GM19238 (cell line): ENCODE data around the gene NKX2-3.

Source experiments
- DNase-seq: peaks from one replicate; pipeline ENCODE4 v3.0.0; 2011; ENCODE audit warnings: low spot score; ENCODE audit not compliant: insufficient read length

Gene NKX2-3

DNA sequence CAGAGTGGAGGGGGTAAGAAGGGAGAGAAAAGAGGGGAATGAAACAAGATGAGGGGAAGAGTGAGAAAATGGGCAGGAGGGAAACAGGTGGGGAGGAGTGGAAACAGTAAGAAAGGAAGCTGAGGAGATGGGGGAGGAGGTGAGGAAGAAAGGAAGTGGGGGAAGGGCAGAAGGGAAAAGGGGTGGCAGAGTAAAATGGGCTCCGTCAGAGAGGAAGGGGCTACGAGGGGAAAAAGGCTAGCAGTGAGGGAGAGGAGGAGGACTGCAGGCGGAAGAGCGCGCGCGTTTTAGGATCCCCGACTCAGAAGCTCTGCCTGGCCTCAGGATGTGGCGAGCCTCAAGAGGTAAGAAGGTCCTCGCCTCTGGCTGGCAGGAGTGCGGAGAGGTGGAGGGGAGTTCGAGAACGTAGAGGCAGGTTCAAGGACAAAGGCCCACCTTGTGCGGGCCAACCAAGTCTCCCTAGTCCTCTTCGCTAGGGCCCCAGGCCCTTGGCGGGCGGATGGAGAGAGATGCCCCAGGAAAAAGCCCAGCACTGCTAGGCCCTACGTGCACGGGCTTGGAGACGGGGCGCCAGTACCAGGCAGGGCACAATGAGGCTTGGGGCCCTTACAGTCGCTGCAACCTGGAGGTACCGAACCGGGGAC lies 5.8 kb upstream of the NKX2-3 start:
- DNase-seq, result no peak

DNA sequence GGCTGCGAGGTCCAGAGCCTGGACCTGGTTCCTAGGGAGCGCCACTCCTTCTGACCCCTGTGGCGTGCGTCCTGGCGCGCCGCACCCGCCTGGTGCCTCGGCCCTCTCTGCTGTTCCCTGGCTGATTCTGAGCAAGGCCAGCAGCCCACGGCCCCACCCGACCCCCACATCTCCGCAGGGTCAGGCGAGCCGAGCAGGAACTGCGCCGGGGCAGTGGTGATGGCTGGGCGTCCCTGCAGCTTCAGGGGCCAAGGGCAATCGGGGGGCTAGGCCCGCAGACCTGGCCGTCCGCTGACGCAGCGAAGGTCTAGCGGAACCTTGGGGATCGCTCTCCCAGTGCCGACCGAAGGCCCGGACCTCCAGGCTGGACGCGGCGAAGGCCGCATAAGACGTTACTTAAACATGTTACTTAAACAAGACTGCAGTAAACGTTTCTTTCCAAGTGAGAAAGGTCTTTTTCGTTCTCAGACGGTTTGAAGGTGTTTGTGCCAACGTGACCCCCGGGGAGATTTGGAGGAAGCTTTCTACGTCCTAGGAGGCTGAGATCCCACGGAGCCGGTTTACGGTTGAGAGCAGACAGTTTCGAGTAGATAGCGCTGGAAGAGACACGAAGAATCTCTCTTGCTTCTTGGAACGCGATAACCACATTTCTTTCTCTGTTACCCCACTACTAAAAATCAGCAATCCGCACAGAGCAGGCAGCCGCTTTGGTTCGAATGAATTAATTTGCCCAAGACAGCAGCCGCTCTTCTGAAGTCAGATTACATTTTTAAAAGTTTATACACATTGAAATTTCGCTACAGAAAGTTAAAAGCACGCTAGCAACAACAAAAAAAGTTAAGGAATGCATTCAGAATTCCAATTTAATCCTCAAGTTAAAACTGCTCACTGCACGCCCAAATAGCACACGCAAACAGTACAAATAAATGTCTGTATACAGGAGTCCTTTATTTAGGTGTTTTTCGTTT lies 4.9 kb upstream of the NKX2-3 start:
- DNase-seq, result no peak

DNA sequence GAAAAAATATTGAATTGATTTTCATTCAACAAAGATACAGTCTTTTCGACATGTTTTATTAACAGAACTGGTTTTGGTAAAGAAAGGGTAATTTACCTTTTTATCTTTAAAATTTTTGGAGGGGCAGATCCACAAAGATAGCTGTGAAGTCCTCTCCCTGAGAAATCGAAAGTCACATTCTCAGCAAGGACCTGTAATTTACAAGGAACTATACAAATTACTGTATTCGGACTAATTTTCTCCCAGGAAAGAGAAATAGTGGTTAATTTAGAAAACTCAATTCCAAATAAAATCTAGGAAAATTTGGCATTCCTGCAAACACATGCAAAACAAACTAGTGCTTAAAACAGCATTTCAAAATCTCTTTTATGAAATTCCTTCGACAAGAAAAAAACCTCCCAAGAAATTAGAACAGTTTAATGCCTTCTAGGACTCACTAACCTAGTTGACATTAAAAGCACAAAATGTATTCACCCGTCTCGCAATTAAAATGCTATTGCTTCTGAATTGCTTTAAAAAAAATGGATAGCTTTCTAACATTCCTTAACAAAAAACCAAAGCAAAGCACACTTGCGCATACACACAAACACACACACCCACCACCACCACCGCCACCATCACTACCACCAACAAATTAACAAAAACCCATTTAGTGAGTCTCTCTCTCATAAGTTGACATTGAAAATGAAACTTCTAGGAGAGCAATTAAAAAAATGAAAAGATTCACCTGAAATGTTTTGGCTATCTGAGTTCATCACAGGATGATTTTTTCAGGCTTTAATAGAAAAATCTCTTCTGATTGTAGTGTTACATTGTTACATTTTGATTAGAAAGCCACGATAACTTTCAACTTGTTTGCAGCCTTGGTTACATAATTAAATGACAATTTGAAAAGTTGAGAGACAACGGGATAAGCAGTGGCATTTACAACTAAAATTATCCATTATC lies 4.0 kb upstream of the NKX2-3 start:
- DNase-seq, result no peak

- DNase-seq, result no peak
Observed at GRCh38 chr10:99529591-99530107, 3.1 kb upstream of the NKX2-3 start.

DNA sequence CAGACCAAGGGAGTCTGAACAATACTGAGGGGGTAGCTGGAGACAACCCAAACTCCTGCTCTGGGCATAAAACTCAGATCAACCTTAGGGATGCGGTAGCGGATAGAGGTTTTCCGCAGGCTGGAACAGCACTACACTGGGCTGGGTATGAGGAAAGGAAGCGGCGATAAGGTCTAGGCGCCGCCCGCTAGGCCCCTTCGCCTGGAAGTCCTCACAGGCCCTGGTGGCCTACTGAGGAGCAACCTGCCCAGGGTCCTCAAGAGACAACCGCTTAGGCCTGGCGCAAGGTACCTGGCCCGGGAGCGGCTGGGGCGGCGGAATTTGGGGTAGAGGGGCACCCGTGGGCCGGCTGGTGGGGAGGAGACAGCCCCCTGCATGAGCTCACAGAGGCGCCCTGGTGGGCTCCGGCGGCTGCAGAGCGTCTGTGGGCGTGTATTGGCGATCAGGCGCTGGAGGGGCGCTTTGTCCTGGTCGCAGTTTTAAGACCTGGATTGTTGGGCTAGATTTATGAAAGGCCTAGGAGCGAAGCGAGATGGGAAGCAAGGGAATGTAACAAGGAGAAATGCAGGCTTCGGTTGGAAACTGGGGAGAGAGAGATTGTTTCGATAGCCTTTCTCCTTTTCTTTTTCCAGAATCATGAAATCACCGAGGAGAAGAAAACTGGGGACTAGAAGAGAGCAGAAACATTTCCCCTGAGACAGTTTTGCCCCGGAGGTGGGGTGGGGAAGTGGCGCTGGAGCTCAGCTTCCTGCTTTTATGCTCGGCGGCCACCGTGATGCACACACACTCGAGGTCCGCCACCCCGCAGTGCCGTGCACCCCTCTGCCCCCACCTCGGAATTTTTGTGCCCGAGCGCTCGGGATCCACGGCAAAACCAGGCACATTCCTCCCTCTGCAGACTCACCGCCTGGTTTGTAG lies 2.4 kb upstream of the NKX2-3 start:
- no peak for DNase-seq

DNA sequence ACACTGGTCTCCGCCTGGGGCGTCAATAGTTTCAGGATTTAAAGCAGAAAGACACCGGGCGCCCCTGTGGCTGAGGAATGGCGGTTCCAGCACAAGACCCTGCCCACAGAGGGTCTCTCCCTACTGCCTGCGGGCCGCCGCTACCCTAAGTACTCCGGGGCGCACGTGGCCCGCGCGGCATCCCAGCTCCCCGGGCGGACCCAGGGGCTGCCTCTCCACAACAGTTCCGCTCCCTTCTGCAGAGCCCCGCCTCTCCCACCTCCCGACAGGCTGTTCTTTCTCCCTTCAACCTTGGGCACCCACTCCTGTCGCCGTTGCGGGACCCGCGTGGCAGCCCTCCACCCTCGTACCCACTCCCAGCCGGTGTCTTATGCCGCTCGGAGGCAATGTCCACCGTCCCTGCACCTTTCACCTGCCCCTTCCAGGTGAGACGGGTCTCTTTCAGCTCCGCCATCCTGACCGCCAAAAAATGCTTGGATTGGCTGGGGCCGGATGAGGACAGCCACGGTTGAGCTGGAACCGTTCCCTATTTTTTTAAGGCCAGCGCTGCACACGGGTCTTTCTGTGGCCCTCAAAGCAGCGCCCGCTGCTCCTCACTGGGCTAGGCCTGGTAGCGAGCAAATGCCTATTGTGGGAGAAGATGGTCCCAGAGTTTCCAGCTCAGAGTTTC lies 1.6 kb upstream of the NKX2-3 start:
- DNase-seq, result no peak

DNA sequence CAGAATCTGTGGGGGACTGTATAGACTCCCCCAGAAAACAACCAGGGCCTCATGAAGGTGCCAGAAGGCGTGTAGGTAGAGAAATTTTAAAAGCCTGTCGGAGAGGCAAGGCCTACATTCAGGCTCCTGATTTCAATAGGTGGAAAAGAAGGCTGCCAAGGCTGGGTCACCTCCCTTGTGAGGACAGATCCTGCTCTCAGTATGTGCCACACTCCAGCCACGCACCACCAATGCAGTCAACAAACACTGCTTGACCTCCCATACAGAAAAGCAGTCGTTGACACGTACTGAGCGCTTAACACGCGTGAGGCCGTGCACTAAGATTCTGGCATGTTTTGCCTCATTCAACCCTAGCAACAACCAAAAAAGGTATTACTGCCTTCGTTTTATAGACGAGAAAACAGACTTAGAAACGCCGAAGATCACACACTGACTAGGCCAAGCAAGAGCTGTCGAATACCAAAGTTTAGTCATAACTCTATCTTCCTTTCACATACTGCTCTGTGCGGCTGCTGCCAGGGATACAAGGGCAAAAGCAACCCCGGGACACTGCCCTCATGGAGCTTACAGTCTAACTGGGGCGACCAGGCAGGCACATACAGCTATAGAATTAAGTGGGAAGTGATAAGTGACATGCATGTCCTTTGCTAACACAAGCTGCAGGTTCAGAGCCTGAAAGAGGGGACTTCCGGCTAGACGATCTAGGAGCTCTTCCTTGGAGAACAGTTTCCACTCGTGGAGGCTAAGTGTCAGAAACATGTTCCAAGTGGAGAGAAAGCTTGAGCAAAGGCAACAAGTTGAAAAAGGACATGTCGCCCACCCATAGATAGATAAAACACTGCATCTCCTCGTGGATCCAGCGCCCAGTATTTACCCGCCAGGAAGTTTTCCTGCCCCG lies 797 bp upstream of the NKX2-3 start:
- no peak for DNase-seq

DNA sequence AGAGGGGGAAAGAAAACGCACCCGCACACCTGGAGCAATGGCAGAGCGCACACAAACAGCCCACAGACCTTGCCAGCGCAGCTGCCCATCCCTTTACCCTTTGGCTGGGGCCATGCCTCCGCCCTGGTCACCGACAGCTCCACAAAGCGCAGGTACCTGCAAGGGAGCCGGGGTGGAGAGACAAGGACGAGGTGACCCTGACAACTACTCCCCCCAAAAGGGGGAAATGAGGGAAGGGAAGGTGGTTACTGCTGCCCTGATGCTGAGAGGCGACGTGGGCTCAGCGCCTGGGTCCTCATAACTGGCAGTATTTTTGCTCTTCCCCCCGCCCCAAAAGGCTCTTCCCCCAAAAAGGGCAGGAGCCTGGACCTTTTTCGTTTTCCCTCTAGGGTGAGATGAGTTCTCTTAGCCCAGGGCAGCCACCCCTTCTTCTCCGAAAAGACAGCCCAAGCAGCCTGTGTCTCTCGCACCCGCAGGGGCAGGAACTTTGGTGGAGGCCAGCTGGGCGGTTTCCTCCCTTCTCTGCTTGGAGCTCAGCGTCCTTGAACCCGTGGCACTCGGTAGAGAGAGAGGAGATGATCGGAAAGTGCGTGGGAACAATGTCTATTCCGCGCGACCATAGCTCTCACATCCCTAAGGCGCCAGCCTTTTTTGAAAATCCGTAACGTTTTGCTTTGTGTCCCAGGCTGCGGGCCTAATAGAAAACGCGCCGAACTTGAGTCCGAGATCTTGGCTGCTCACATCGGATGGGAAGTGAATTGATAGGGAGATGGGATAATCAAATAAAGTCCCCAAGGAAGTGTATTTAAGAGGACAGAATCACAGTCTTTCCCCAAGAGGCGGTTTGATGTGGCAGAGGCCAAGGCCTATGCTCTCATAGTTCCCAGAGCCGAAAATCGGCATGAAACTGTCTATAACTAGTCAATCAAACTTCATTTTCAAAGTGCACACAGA lies 1.0 kb downstream of the NKX2-3 start:
- no peak for DNase-seq

DNA sequence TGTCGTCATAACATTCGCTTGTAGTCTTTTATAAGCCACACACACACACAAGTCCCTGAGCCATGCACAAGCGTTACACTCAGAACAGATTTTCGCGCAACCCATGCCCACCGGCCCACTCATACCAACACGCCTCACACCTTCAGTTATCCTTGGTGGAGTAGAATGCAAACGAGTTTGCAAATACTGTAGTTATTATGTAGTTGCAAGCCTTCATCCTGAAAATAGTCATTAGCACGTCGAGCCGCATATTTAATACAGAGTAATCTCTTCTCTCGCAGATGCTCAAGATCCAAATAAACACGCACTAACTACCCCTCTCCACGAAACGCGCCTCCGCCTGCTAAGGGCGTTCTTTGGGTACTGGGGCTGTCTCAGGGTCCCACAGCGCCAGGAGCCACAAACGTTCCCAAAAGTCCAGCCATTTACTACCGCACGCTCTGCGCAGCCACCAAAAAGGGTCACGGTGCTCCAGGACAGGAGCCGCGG lies 1.8 kb downstream of the NKX2-3 start:
- no peak for DNase-seq

- no peak for DNase-seq
Observed at GRCh38 chr10:99534939-99535763, 2.4 kb downstream of the NKX2-3 start.

DNA sequence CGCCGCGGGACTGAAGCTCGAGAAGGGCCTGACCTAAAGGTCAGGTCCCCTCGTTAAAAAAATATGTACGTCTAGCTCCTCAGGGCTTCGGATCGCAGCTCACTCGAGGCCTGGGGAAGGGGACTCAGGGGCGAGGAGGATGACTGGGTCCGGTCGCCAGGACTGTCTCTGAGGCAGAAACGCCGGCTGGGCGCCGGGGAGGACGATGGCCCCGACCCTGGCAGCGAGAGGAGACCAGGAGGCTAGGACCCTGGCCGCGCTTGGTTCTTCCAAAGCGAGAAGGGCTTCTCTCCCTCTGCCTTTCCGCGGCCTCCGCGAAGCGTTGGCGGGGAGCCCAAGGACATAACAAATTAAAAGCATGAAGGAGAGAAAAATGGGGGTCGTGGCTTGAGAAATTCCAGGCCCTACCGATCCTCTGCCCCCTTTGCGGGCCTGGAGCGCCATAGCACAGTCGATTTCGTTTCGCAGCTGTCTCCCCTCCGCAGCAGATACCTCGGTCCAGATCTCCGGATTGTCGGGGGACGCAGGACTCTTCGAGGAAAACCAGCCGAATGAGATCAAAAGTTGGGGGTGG lies 3.1 kb downstream of the NKX2-3 start:
- no peak for DNase-seq

- DNase-seq, result no peak
Observed at GRCh38 chr10:99536338-99537085, 3.8 kb downstream of the NKX2-3 start.

DNA sequence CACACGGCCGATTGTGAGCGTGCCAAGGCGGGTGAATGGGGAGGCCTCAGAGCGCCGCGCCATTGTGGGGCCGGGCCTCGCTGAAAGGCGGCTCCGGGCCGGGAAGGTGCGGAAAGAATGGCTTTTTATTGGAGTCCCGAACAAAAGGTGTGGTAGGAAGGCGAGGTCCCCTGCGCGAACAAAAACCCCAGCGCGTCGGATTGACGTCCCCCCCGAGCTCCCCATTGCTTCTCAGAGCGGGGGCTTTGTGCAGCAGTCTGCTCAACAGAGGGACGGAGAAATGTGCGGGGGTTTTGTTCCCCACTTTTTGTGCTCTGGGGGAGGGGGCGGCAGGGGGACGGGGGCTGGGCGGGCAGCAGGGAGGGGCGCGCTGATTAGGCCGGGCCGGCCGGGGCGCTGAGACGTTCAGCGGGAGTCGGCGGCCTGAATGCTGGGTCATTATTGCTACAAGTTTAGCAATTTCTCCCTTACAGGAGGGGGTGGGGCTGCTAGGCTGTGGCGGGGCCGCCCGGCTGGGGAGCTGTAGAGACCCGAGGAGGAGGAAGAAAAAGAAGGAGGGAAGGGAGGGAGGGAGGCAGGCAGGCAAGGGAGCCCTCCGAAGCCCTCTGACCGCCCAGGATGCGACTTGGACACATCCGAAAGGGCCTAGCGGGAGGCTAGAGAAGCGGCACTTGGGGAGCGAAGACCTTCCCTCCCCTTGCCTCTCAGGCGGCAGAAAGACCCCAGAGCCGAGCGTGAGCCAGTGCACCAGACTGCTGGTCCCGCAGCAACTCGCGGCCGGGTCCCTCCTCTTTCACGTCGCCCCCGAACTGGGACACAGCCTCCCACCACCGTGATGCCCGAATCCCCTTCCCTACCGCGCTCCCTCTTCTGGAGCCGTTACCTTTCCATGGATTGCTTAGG lies 4.6 kb downstream of the NKX2-3 start:
- no peak for DNase-seq
